GM19238 (cell line): ENCODE results near the gene MEOX2.

Experiments used
- DNase-seq: peaks from one replicate; pipeline ENCODE4 v3.0.0; 2011; ENCODE audit warnings: low spot score; ENCODE audit not compliant: insufficient read length

Gene MEOX2

GRCh38 chr7:15612205-15612604 is 74.3 kb downstream of the MEOX2 start:
- no peak for DNase-seq

DNA sequence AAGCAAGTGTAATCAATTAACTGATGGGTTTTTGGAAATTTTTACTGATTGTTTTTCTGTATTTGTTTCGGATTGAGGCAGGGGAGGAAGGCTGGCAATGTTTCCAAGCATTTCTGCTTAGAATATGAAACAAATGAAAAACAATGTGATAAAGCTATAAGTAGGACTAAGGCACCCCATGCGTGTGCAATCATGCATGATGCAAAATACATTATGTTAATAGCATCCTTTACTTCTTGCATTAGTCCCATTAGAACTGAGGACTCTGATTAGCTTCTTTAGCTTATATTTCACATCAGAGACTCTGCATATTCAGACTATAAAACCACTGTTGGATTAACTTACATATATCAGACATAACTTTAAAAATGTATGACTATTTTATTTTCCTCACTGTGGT is 76.0 kb downstream of the MEOX2 start:
- DNase-seq: no peak

DNA sequence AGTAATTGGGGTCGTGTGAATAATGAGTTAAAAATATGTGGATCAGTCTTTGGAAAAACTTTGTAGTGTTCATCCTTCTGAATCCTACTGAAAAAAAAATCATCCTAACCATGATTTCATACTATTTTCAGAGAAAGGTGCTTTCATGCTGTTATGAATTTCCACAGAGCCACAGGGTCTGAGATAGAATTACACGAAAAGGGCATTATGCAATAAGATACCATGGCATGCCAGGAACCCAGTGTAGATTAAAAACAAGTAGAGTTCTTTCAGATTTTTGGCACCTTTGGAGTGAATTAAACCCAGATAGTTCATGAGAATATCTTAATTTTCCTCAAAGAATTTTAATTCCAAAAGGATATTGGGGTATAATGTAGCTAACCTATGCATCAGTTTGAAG is 77.2 kb downstream of the MEOX2 start:
- no peak for DNase-seq

DNA sequence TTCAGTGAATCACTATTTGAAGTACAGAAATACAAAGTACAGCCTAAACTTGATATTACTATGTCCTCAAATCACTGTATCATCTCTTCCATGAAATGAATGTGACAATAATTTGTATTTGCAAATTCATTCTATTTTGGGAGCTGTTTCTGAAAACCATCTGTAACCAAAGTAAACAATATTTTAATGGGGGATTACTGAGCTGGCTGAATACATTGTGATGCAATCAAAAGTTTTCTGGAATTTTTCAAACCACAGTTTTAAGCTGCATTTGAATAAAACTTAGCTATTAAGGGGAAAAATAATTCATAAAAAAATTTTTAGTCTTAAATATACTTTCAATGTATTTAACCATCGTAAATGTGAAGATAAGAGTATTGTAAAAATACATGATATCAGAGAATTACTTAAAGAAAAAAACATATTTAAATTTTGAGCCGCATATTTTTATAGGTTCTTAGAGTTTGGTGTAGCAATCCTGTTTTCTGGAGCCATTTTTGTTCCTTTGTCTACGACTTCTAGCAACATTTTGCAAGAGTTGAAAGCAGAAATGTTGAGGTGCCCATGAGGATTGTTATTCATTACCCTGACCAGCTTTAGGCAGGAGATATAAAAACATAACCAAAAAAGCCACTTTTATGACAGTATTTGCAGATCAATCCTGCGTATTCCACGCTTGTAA is 78.8 kb downstream of the MEOX2 start:
- DNase-seq: no peak

GRCh38 chr7:15606561-15606960 is 79.9 kb downstream of the MEOX2 start:
- no peak for DNase-seq

GRCh38 chr7:15604166-15604565 is 82.3 kb downstream of the MEOX2 start:
- DNase-seq: no peak

GRCh38 chr7:15603124-15603523 is 83.4 kb downstream of the MEOX2 start:
- DNase-seq: no peak

GRCh38 chr7:15602236-15602635 is 84.2 kb downstream of the MEOX2 start:
- no peak for DNase-seq

DNA sequence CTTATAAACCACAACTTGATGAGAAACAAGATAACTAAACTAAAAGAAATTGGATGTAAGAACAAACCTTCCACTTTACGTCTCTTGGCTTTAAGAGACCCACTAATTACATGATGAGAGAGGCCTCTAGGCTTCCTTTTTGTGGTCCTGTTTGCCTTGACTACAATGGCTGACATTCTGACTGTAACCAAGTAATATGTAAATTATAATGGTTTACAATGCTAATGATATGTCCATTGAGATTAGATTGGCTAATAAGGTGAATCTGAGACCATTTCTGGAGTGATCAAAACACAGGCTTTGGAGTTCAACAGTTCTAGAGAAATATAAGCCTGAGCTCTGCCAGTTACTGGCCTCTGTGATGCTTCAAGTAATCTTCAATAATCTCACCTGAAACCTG is 85.3 kb downstream of the MEOX2 start:
- no peak for DNase-seq

- DNase-seq: no peak
These were observed 86.2 kb downstream of the MEOX2 start for GRCh38 chr7:15600298-15600697.

DNA sequence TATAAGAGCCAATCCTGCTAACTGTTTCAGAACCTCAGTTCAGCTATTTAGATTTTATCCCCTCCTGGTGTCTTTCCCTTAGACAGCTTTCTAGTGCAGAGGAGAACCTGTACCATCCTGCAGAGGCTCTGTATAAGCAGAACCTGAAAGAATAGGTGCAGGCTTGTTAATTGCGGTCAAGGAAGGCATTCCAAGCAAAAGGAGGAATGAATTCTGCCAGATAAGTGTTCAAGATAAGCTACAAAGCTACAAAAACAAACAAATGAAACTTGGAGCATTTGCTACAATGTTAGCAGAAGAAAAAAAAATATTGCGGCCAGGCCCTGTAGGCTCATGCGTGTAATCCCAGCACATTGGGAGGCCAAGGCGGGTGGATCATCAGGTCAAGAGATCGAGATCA is 92.0 kb downstream of the MEOX2 start:
- DNase-seq: no peak

DNA sequence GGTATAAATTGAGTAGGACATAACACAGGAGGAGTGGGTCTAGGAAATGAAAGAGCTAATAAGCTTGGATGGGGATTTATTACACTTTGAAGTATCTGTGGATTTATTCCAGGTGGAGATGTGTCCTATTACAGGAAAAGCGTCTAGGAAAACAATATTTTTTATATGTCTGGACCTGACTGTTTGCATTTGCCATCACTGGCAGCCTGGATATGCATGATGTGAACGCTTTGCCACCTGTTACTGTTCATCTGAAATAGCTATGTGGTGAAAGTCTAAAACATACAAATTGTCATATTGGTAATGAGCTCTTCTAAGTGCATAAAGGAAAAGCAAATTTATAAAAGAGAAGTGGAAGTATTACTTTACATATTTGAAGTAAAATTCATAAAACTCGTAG is 93.1 kb downstream of the MEOX2 start:
- no peak for DNase-seq

GRCh38 chr7:15586266-15586665 is 100.2 kb downstream of the MEOX2 start:
- DNase-seq: no peak

- no peak for DNase-seq
These were observed 101.9 kb downstream of the MEOX2 start for GRCh38 chr7:15584575-15584974.

GRCh38 chr7:15582773-15583172 is 103.7 kb downstream of the MEOX2 start:
- DNase-seq: no peak

GRCh38 chr7:15581352-15581951 is 105.0 kb downstream of the MEOX2 start:
- DNase-seq: no peak

- no peak for DNase-seq
These were observed 105.7 kb downstream of the MEOX2 start for GRCh38 chr7:15580604-15581351.

- DNase-seq: no peak
These were observed 108.9 kb downstream of the MEOX2 start for GRCh38 chr7:15577600-15577999.

DNA sequence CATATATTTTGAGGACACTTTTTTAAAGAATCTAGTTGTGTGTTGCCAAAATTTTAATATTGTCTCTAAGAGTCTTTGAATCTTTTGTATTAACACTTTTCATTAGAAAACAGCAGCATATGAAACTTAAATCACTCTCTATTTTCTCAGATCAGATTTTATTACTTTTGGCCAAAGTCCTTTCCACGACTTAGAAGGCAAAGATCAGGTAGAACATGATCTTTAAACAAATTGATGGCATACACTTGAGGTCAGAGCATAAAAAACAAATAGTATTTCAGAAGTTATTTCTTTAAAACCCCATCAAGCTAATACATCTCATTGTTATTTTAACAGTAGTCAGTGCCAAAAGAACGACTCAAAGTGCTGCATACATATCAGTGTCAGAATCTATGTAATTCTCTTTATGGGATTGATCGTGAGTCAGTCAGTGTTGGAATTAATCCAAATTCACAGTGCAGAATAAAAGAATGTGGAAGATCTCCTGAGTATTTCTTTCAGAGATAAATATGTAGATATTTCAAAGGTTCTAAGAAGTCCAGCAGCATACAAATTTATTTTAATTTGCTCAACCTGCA is 115.1 kb downstream of the MEOX2 start:
- DNase-seq: no peak

DNA sequence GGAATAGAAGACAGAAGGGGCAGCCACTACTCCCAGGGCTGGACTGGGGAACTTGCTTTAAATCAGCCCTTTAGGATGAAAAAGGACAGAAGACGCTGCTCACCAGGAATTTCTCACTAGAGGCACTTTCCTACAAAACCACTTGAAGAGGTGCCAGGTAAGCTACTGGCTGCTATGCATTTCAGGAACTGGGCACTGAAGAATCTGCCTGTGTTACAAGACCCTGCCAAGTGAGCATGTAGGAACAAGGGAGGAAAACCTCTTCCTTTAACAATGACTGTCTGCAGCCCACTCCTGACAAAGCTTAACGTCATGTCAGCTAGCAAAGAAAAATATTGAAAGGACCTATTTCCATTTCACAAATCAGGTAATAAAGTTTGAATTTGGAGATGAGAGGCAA is 118.8 kb downstream of the MEOX2 start:
- no peak for DNase-seq

GRCh38 chr7:15567036-15567435 is 119.4 kb downstream of the MEOX2 start:
- no peak for DNase-seq

DNA sequence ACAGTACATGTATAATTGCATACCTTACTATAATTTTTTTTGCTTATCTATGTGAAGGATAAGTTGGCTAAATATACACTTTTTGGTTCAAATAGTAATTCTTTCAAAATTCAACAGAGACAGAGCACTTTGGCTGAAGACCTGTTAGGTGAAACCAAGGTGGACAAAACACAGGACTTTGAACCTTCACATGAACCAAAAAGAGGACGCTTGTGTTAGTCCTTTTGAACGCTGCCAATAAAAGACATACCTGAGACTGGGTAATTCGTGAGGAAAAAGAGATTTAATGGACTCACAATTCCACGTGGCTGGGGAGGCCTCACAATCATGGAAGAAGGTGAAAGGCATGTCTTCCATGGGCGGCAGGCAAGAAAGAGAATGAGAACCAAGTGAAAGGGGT is 120.0 kb downstream of the MEOX2 start:
- no peak for DNase-seq
